Keratinocyte (primary cell): ENCODE measurements around the gene TRAPPC1.

ENCODE experiments used
- EZH2 ChIP-seq: IDR thresholded peaks from one replicate; pipeline ENCODE4 v1.6.1; 2012; ENCODE audit warnings: inconsistent platforms, mild to moderate bottlenecking, low read length, moderate library complexity
- TF ChIP-seq, protein P1 (sequence below), 3 experiments: IDR thresholded peaks in 1 of 3; conservative IDR thresholded peaks in 1 of 3; optimal IDR thresholded peaks in 1 of 3; 2 replicates in 2 of 3; 3 replicates in 1 of 3; pipeline versions ENCODE3 to v1.5.1; 2011; ENCODE audit warnings: low read length in 3 of 3, mild to moderate bottlenecking in 3 of 3, moderate library complexity in 2 of 3, control low read depth in 1 of 3, inconsistent platforms in 1 of 3; ENCODE audit not compliant: insufficient read depth in 2 of 3; ENCODE audit errors: extremely low read depth in 1 of 3

GRCh38 chr17:7910711-7911110 lies 21.0 kb downstream of the TRAPPC1 start:
- TF ChIP-seq, protein P1, sequence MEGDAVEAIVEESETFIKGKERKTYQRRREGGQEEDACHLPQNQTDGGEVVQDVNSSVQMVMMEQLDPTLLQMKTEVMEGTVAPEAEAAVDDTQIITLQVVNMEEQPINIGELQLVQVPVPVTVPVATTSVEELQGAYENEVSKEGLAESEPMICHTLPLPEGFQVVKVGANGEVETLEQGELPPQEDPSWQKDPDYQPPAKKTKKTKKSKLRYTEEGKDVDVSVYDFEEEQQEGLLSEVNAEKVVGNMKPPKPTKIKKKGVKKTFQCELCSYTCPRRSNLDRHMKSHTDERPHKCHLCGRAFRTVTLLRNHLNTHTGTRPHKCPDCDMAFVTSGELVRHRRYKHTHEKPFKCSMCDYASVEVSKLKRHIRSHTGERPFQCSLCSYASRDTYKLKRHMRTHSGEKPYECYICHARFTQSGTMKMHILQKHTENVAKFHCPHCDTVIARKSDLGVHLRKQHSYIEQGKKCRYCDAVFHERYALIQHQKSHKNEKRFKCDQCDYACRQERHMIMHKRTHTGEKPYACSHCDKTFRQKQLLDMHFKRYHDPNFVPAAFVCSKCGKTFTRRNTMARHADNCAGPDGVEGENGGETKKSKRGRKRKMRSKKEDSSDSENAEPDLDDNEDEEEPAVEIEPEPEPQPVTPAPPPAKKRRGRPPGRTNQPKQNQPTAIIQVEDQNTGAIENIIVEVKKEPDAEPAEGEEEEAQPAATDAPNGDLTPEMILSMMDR (optimal IDR thresholded peaks at IDR 0.05 in 1 of 3, IDR thresholded peaks at IDR 0.05 in 1 of 3, conservative IDR thresholded peaks at IDR 0.05 in 1 of 3; ENCODE audit: extremely low read depth in 1 of 3, insufficient read depth in 2 of 3, low read length in 3 of 3) = no peak
- TF ChIP-seq EZH2 = no peak
